Adipocyte (in vitro differentiated cells): ENCODE data around the gene TNS3.

ENCODE experiments used
- DNase-seq: peaks from one replicate; pipeline ENCODE4 v3.0.0-alpha.2; 2015; ENCODE audit warnings: low read depth
- H3K27me3 ChIP-seq: replicated peaks from 2 replicates; pipeline ENCODE4 v1.7.0; 2013; ENCODE audit warnings: mild to moderate bottlenecking, low read length, moderate library complexity; ENCODE audit not compliant: control insufficient read depth, insufficient read depth
- H3K36me3 ChIP-seq: 2 replicates; pipeline ENCODE4 v1.7.0; 2013; ENCODE audit warnings: low read length, mild to moderate bottlenecking, moderate library complexity; ENCODE audit not compliant: control insufficient read depth, insufficient read depth, severe bottlenecking
- H3K4me1 ChIP-seq: 2 replicates; pipeline ENCODE4 v1.7.0; 2013; ENCODE audit warnings: mild to moderate bottlenecking, low read length, moderate library complexity; ENCODE audit not compliant: control insufficient read depth, insufficient read depth
- H3K4me3 ChIP-seq: 2 replicates; pipeline ENCODE4 v1.7.0; 2013; ENCODE audit warnings: mild to moderate bottlenecking, low read length, moderate library complexity
- H3K9ac ChIP-seq: 2 replicates; pipeline ENCODE4 v1.7.0; 2013; ENCODE audit warnings: mild to moderate bottlenecking, low read length, moderate library complexity
- H3K9me3 ChIP-seq: 2 replicates; pipeline ENCODE4 v1.7.0; 2013; ENCODE audit warnings: mild to moderate bottlenecking, low read length, moderate library complexity; ENCODE audit not compliant: control insufficient read depth

The TNS3 gene

GRCh38 chr7:47535704-47536628 lies 45.9 kb downstream of the TNS3 start:
- DNase-seq: peak; percentile 63
- Histone ChIP-seq H3K9ac (peak overlapping the region; percentile 63), H3K4me3 (peak overlapping the region; percentile 72), H3K36me3 (no peaks in the 10 kb centered on the region), H3K27me3 (peaks cover 20% of the 10 kb centered on the region), H3K9me3 (no peaks in the 10 kb centered on the region), H3K4me1 (peaks cover 17% of the 10 kb centered on the region)

- no peaks in the 10 kb centered on the region for H3K9me3 ChIP-seq
These were observed 46.7 kb downstream of the TNS3 start for GRCh38 chr7:47535035-47535703.

GRCh38 chr7:47534322-47535034 lies 47.4 kb downstream of the TNS3 start:
- Histone ChIP-seq H3K4me1 (peaks cover 17% of the 10 kb centered on the region), H3K27me3 (peaks cover 12% of the 10 kb centered on the region), H3K36me3 (no peaks in the 10 kb centered on the region), H3K4me3 (no peak overlapping the region), H3K9me3 (peaks cover 5% of the 10 kb centered on the region), H3K9ac (no peak overlapping the region)
- DNase-seq: peak; percentile 11

More at GRCh38 chr7:47535035-47535703, 46.7 kb downstream of the TNS3 start:
- peaks cover 17% of the 10 kb centered on the region for H3K4me1 ChIP-seq
- H3K9ac ChIP-seq: no peak overlapping the region
- H3K27me3 ChIP-seq: peaks cover 19% of the 10 kb centered on the region
- DNase-seq: peak; percentile 84
- no peaks in the 10 kb centered on the region for H3K36me3 ChIP-seq
- H3K4me3 ChIP-seq: no peak overlapping the region

GRCh38 chr7:47531584-47532492 lies 50.1 kb downstream of the TNS3 start:
- Histone ChIP-seq H3K36me3 (peaks cover 10% of the 10 kb centered on the region), H3K9ac (no peak overlapping the region), H3K4me3 (no peak overlapping the region), H3K4me1 (peaks cover 16% of the 10 kb centered on the region), H3K9me3 (peaks cover 8% of the 10 kb centered on the region), H3K27me3 (no peaks in the 10 kb centered on the region)
- no peak for DNase-seq

- peaks cover 8% of the 10 kb centered on the region for H3K9me3 ChIP-seq
- H3K9ac ChIP-seq: no peak overlapping the region
- DNase-seq: no peak
- H3K27me3 ChIP-seq: no peaks in the 10 kb centered on the region
- peaks cover 2% of the 10 kb centered on the region for H3K4me1 ChIP-seq
- H3K4me3 ChIP-seq: no peak overlapping the region
- peaks cover 28% of the 10 kb centered on the region for H3K36me3 ChIP-seq
These were observed 51.9 kb downstream of the TNS3 start for GRCh38 chr7:47529826-47530555.

GRCh38 chr7:47529405-47529804 lies 52.5 kb downstream of the TNS3 start:
- no peaks in the 10 kb centered on the region for H3K4me1 ChIP-seq

GRCh38 chr7:47528471-47528870 lies 53.4 kb downstream of the TNS3 start:
- Histone ChIP-seq H3K4me1 (no peaks in the 10 kb centered on the region), H3K36me3 (peaks cover 30% of the 10 kb centered on the region), H3K9me3 (peaks cover 8% of the 10 kb centered on the region), H3K27me3 (no peaks in the 10 kb centered on the region), H3K4me3 (no peak overlapping the region), H3K9ac (no peak overlapping the region)
- no peak for DNase-seq

More at GRCh38 chr7:47529405-47529804, 52.5 kb downstream of the TNS3 start:
- Histone ChIP-seq H3K27me3 (no peaks in the 10 kb centered on the region), H3K4me3 (no peak overlapping the region), H3K36me3 (peaks cover 30% of the 10 kb centered on the region), H3K9ac (no peak overlapping the region), H3K9me3 (peaks cover 8% of the 10 kb centered on the region)
- DNase-seq: no peak

- Histone ChIP-seq H3K36me3 (peaks cover 32% of the 10 kb centered on the region), H3K4me3 (no peak overlapping the region), H3K4me1 (no peaks in the 10 kb centered on the region), H3K9me3 (peaks cover 8% of the 10 kb centered on the region), H3K27me3 (no peaks in the 10 kb centered on the region), H3K9ac (no peak overlapping the region)
- DNase-seq: no peak
These were observed 55.4 kb downstream of the TNS3 start for GRCh38 chr7:47526466-47526865.

- Histone ChIP-seq H3K36me3 (peaks cover 32% of the 10 kb centered on the region), H3K4me3 (no peak overlapping the region), H3K4me1 (peaks cover 9% of the 10 kb centered on the region), H3K9ac (no peak overlapping the region), H3K27me3 (no peaks in the 10 kb centered on the region), H3K9me3 (peaks cover 8% of the 10 kb centered on the region)
- no peak for DNase-seq
These were observed 56.8 kb downstream of the TNS3 start for GRCh38 chr7:47525066-47525623.

GRCh38 chr7:47523401-47523800 lies 58.5 kb downstream of the TNS3 start:
- Histone ChIP-seq H3K4me1 (peaks cover 25% of the 10 kb centered on the region), H3K36me3 (peaks cover 29% of the 10 kb centered on the region), H3K27me3 (no peaks in the 10 kb centered on the region), H3K9me3 (no peaks in the 10 kb centered on the region), H3K9ac (no peak overlapping the region), H3K4me3 (no peak overlapping the region)
- no peak for DNase-seq
